Measurements from ENCODE around the gene PTCD3.

DNA sequence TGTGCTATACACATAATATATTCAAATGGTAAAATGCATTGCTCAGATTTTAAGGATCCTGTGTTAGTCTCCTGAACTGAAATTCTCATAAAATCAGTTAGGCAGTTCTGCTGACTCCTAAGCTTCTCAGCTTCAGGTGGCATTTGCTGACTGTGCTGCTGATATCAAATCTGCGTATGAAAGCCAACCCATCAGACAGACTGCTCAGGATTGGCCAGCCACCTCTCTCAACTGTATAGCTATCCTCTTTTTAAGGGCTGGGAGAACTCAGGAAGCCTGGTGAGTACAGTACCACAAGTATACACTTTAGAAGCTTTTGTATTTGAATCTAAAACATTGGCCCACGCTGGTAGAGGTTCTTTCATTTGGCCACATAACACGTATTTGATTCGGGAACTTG is 28.7 kb downstream of the PTCD3 start:
- TF ChIP-seq, protein P1, sequence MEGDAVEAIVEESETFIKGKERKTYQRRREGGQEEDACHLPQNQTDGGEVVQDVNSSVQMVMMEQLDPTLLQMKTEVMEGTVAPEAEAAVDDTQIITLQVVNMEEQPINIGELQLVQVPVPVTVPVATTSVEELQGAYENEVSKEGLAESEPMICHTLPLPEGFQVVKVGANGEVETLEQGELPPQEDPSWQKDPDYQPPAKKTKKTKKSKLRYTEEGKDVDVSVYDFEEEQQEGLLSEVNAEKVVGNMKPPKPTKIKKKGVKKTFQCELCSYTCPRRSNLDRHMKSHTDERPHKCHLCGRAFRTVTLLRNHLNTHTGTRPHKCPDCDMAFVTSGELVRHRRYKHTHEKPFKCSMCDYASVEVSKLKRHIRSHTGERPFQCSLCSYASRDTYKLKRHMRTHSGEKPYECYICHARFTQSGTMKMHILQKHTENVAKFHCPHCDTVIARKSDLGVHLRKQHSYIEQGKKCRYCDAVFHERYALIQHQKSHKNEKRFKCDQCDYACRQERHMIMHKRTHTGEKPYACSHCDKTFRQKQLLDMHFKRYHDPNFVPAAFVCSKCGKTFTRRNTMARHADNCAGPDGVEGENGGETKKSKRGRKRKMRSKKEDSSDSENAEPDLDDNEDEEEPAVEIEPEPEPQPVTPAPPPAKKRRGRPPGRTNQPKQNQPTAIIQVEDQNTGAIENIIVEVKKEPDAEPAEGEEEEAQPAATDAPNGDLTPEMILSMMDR (IDR thresholded peaks at IDR 0.05): no peak
- no peak for TF ChIP-seq POLR2A (IDR thresholded peaks at IDR 0.05)

Data from prostate gland (tissue), 2 donors.